ENCODE data around the gene SMYD3.

GRCh38 chr1:246455476-246455875 lies 51.6 kb downstream of the SMYD3 start:
- TF ChIP-seq CTCF (IDR thresholded peaks at IDR 0.05 in 8 of 11, conservative IDR thresholded peaks at IDR 0.05 in 3 of 11): no peak
- TF ChIP-seq POLR2A (IDR thresholded peaks at IDR 0.05): no peak

All from spleen (tissue), 7 donors.